Tibial nerve (tissue), 4 donors: ENCODE data around the gene SMAD5.

Experiments
- CTCF ChIP-seq, 5 experiments: fragments of 200-600 bp in 3 of 5; fragments of 450-650 bp in 2 of 5; sonication (generic) in 3 of 5; IDR thresholded peaks; one replicate each; pipeline ENCODE4 v1.5.1; 2016 to 2019; ENCODE audit warnings: antibody characterized with exemption in 5 of 5, mild to moderate bottlenecking in 3 of 5, moderate library complexity in 2 of 5
- EP300 ChIP-seq, 2 donors: sonication (generic); formaldehyde crosslinking; IDR thresholded peaks; one replicate each; pipeline ENCODE4 v1.6.1; 2017; ENCODE audit warnings: antibody characterized with exemption in 2 of 2, mild to moderate bottlenecking in 1 of 2

- TF ChIP-seq CTCF (IDR thresholded peaks at IDR 0.05) (no peak), EP300 (IDR thresholded peaks at IDR 0.05) (no peak)
Observed at GRCh38 chr5:136215812-136216211, 83.2 kb downstream of the SMAD5 start.
